ENCODE results near the gene CSMD2.

Gene CSMD2

GRCh38 chr1:33716976-33717688 lies 447.9 kb downstream of the CSMD2 start:
- no peaks in the 10 kb centered on the region for H3K9me3 ChIP-seq (ENCODE audit: control insufficient read depth, insufficient read depth, low read depth, low read length)
- H3K9ac ChIP-seq (ENCODE audit: low read length): no peak overlapping the region
- no peak overlapping the region for H3K27ac ChIP-seq (ENCODE audit: low read depth, low read length)
- H3K27me3 ChIP-seq (ENCODE audit: control insufficient read depth, insufficient read depth, low read length): no peaks in the 10 kb centered on the region
- H3K36me3 ChIP-seq (ENCODE audit: control insufficient read depth, insufficient read depth, low read length): peaks cover 6% of the 10 kb centered on the region; the same call in 1 of the 2 replicates
- no peak overlapping the region for H3K4me3 ChIP-seq (ENCODE audit: low read depth, low read length)
- H3K4me1 ChIP-seq (ENCODE audit: control insufficient read depth, insufficient read depth, low read length): peaks cover 10% of the 10 kb centered on the region; the same call in 1 of the 2 replicates

GRCh38 chr1:33715195-33715811 lies 449.7 kb downstream of the CSMD2 start:
- no peaks in the 10 kb centered on the region for H3K27me3 ChIP-seq (ENCODE audit: control insufficient read depth, insufficient read depth, low read length)
- peaks cover 6% of the 10 kb centered on the region; the same call in 1 of the 2 replicates for H3K36me3 ChIP-seq (ENCODE audit: control insufficient read depth, insufficient read depth, low read length)
- H3K9ac ChIP-seq (ENCODE audit: low read length): no peak overlapping the region
- H3K4me1 ChIP-seq (ENCODE audit: control insufficient read depth, insufficient read depth, low read length): peaks cover 25% of the 10 kb centered on the region; the same call in 1 of the 2 replicates
- H3K9me3 ChIP-seq (ENCODE audit: control insufficient read depth, insufficient read depth, low read depth, low read length): no peaks in the 10 kb centered on the region
- H3K4me3 ChIP-seq (ENCODE audit: low read depth, low read length): no peak overlapping the region
- H3K27ac ChIP-seq (ENCODE audit: low read depth, low read length): no peak overlapping the region

DNA sequence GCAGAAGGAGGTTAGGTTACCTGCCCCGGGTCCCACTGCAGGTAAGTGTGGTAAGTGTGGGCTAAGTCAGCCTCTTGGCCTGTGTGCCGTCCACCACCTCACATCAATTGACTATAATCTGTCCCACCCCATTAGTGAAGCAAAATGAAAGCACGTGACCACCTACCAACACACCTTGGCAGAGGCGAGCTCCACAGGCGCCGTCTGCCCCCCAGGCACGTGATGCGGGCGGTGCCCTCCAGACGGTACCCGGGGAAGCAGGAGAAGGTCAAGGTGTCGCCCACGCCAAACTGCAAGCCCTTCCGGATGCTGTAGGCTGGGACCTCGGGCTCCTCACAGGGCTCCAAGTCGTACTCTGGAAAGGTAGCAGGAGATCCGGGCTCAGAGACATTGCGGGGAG lies 450.6 kb downstream of the CSMD2 start:
- H3K36me3 ChIP-seq (ENCODE audit: control insufficient read depth, insufficient read depth, low read length): peaks cover 6% of the 10 kb centered on the region; the same call in 1 of the 2 replicates
- H3K27me3 ChIP-seq (ENCODE audit: control insufficient read depth, insufficient read depth, low read length): no peaks in the 10 kb centered on the region
- no peak overlapping the region for H3K9ac ChIP-seq (ENCODE audit: low read length)
- no peak overlapping the region for H3K4me3 ChIP-seq (ENCODE audit: low read depth, low read length)
- H3K27ac ChIP-seq (ENCODE audit: low read depth, low read length): no peak overlapping the region
- no peaks in the 10 kb centered on the region for H3K9me3 ChIP-seq (ENCODE audit: control insufficient read depth, insufficient read depth, low read depth, low read length)
- peaks cover 34% of the 10 kb centered on the region; the same call in 1 of the 2 replicates for H3K4me1 ChIP-seq (ENCODE audit: control insufficient read depth, insufficient read depth, low read length)

GRCh38 chr1:33713058-33713877 lies 451.8 kb downstream of the CSMD2 start:
- Histone ChIP-seq H3K36me3 (ENCODE audit: control insufficient read depth, insufficient read depth, low read length) (peaks cover 6% of the 10 kb centered on the region; the same call in 1 of the 2 replicates), H3K9me3 (ENCODE audit: control insufficient read depth, insufficient read depth, low read depth, low read length) (no peaks in the 10 kb centered on the region), H3K4me1 (ENCODE audit: control insufficient read depth, insufficient read depth, low read length) (peaks cover 34% of the 10 kb centered on the region; the same call in 1 of the 2 replicates), H3K4me3 (ENCODE audit: low read depth, low read length) (no peak overlapping the region), H3K27ac (ENCODE audit: low read depth, low read length) (no peak overlapping the region), H3K27me3 (ENCODE audit: control insufficient read depth, insufficient read depth, low read length) (no peaks in the 10 kb centered on the region), H3K9ac (ENCODE audit: low read length) (no peak overlapping the region)

DNA sequence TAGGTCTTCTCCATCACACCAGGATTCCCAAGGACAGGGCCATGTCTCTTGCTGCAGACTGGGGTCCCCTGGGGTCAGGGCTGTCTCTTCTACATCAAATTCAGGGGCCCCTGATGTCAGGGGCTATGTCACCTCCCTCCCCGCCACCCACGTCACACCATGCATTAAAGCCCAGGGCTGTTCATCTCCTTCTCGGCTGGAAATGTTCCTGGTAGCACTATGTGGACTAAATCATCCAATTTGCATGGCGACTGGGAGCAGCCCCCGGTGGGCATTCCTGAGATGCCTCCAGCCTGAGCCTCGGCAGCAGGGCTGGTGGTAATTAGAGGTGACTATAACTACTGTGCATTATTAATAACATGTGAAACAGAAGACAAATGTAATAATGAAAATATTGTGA lies 452.8 kb downstream of the CSMD2 start:
- H3K27ac ChIP-seq (ENCODE audit: low read depth, low read length): no peak overlapping the region
- no peaks in the 10 kb centered on the region for H3K27me3 ChIP-seq (ENCODE audit: control insufficient read depth, insufficient read depth, low read length)
- peaks cover 34% of the 10 kb centered on the region; the same call in 1 of the 2 replicates for H3K4me1 ChIP-seq (ENCODE audit: control insufficient read depth, insufficient read depth, low read length)
- no peak overlapping the region for H3K9ac ChIP-seq (ENCODE audit: low read length)
- H3K36me3 ChIP-seq (ENCODE audit: control insufficient read depth, insufficient read depth, low read length): peaks cover 6% of the 10 kb centered on the region; the same call in 1 of the 2 replicates
- H3K4me3 ChIP-seq (ENCODE audit: low read depth, low read length): no peak overlapping the region
- H3K9me3 ChIP-seq (ENCODE audit: control insufficient read depth, insufficient read depth, low read depth, low read length): no peaks in the 10 kb centered on the region

- Histone ChIP-seq H3K9me3 (ENCODE audit: control insufficient read depth, insufficient read depth, low read depth, low read length) (no peaks in the 10 kb centered on the region), H3K9ac (ENCODE audit: low read length) (no peak overlapping the region), H3K4me3 (ENCODE audit: low read depth, low read length) (no peak overlapping the region), H3K27me3 (ENCODE audit: control insufficient read depth, insufficient read depth, low read length) (no peaks in the 10 kb centered on the region), H3K27ac (ENCODE audit: low read depth, low read length) (no peak overlapping the region), H3K4me1 (ENCODE audit: control insufficient read depth, insufficient read depth, low read length) (peaks cover 34% of the 10 kb centered on the region; the same call in 1 of the 2 replicates), H3K36me3 (ENCODE audit: control insufficient read depth, insufficient read depth, low read length) (peaks cover 6% of the 10 kb centered on the region; the same call in 1 of the 2 replicates)
Observed at GRCh38 chr1:33711511-33711910, 453.5 kb downstream of the CSMD2 start.

- Histone ChIP-seq H3K27ac (ENCODE audit: low read depth, low read length) (no peak overlapping the region), H3K9me3 (ENCODE audit: control insufficient read depth, insufficient read depth, low read depth, low read length) (no peaks in the 10 kb centered on the region), H3K4me1 (ENCODE audit: control insufficient read depth, insufficient read depth, low read length) (peaks cover 34% of the 10 kb centered on the region; the same call in 1 of the 2 replicates), H3K9ac (ENCODE audit: low read length) (no peak overlapping the region), H3K4me3 (ENCODE audit: low read depth, low read length) (no peak overlapping the region), H3K27me3 (ENCODE audit: control insufficient read depth, insufficient read depth, low read length) (no peaks in the 10 kb centered on the region), H3K36me3 (ENCODE audit: control insufficient read depth, insufficient read depth, low read length) (peaks cover 6% of the 10 kb centered on the region; the same call in 1 of the 2 replicates)
Observed at GRCh38 chr1:33710967-33711366, 454.1 kb downstream of the CSMD2 start.

DNA sequence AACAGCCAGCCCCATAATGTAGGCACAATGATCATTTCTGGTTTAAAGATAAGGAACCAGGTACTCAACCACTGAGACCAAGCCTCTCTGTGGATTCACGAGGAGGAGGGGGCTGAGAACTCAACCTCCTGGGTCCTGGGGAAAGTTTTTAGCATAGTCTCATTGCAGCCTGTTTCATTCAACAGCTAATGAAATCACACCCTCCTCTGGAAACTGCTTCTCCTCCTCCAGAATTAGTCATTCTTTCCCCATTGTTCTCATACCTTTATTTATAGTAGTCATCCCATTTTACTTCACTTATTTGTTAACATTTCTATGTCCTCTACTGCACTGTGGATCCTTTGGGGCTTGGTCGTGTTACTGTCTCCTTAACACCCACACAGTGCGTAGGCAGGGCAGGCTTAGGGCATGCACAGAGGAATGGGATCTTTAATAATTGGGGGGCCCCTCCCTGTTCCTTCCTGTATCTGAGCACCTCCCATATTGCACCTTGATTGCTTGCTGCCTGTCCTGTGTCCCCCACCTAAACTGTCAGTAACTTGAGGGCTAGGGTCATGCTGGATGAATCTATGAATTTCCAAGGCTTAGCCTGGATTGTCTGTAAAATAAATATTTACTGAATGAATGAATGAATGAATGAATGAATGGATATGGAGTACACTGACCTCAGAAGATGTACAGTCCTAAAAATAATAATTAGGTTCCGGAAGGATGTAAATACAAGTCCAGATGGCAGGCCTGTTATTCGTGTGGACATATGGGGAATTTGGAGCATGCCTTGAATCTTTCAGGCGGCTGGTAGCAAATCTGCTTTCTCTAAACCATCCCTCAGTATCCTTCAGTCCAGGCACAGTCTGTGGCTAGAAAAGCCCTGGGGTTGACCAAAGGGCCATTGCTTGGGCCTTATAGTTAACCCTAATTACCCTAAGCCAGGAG lies 455.0 kb downstream of the CSMD2 start:
- Histone ChIP-seq H3K4me3 (ENCODE audit: low read depth, low read length) (no peak overlapping the region), H3K27me3 (ENCODE audit: control insufficient read depth, insufficient read depth, low read length) (no peaks in the 10 kb centered on the region), H3K4me1 (ENCODE audit: control insufficient read depth, insufficient read depth, low read length) (peaks cover 34% of the 10 kb centered on the region; the same call in 1 of the 2 replicates), H3K27ac (ENCODE audit: low read depth, low read length) (no peak overlapping the region), H3K9ac (ENCODE audit: low read length) (no peak overlapping the region), H3K9me3 (ENCODE audit: control insufficient read depth, insufficient read depth, low read depth, low read length) (no peaks in the 10 kb centered on the region), H3K36me3 (ENCODE audit: control insufficient read depth, insufficient read depth, low read length) (peaks cover 6% of the 10 kb centered on the region; the same call in 1 of the 2 replicates)

DNA sequence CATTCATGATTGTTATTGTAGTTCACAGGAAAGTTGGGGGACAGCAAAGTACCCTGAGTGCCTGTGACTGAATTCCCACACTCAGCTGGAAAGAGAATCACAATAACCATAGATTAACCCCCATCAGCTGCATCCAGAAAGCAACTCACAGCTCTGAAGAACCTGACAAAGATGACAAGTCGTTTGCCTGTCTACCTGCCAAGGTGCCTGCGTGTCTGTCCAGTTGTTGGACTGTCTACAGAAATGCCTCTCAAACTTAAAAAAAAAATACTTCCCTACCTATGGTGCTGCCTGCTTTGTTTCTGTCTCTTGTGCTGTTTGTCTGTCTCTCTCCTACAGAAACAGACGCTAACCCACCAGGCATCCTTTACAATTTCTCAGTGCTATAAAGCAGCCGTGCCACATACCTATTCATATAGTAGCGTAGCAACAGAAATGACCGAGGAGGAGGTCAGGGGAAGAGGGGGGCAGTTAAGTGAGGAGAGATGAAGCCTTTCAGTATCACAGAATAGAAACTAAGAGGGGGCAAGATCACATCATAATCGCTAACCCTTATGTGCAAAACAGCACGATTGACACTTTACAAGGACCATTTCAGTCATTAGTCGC lies 455.8 kb downstream of the CSMD2 start:
- H3K36me3 ChIP-seq (ENCODE audit: control insufficient read depth, insufficient read depth, low read length): peaks cover 3% of the 10 kb centered on the region; the same call in 1 of the 2 replicates
- H3K4me1 ChIP-seq (ENCODE audit: control insufficient read depth, insufficient read depth, low read length): peaks cover 34% of the 10 kb centered on the region; the same call in 1 of the 2 replicates
- no peaks in the 10 kb centered on the region for H3K9me3 ChIP-seq (ENCODE audit: control insufficient read depth, insufficient read depth, low read depth, low read length)
- H3K27ac ChIP-seq (ENCODE audit: low read depth, low read length): no peak overlapping the region
- no peak overlapping the region for H3K4me3 ChIP-seq (ENCODE audit: low read depth, low read length)
- no peak overlapping the region for H3K9ac ChIP-seq (ENCODE audit: low read length)
- H3K27me3 ChIP-seq (ENCODE audit: control insufficient read depth, insufficient read depth, low read length): no peaks in the 10 kb centered on the region
